HepG2 (cell line): Measurements from ENCODE around the gene CST3. TPM values are rescaled to one million over a fixed set of nuclear protein-coding genes. Genes with fewer than 3 reads are reported as not detected.

Source experiments
- CC2D1A ChIP-seq: sonication (generic); formaldehyde crosslinking; IDR thresholded peaks from 2 replicates; pipeline ENCODE4 v1.8.1; 2023; ENCODE audit warnings: mild to moderate bottlenecking, missing genetic modification reagents
- CENPT ChIP-seq: sonication (generic); formaldehyde crosslinking; IDR thresholded peaks from 2 replicates; pipeline ENCODE4 v1.8.0; 2022; ENCODE audit warnings: low read depth, mild to moderate bottlenecking, moderate library complexity, missing genetic modification reagents
- CERS6 ChIP-seq: sonication (generic); formaldehyde crosslinking; IDR thresholded peaks from 2 replicates; pipeline ENCODE4 v1.5.0; 2020; ENCODE audit warnings: missing genetic modification reagents
- CHD2 ChIP-seq: IDR thresholded peaks from 2 replicates; pipeline ENCODE4 v1.6.1; 2011; ENCODE audit warnings: low read depth, low read length, improper control_type of control experiment
- ELF3 ChIP-seq: IDR thresholded peaks from 2 replicates; pipeline ENCODE4 v1.6.1; 2016; ENCODE audit warnings: missing genetic modification reagents, missing compliant biosample characterization
- HDAC1 ChIP-seq: sonication (generic); formaldehyde crosslinking; IDR thresholded peaks from 2 replicates; pipeline ENCODE4 v1.5.1; 2020; ENCODE audit warnings: mild to moderate bottlenecking, missing genetic modification reagents
- HNRNPK ChIP-seq: fragments of 200-400 bp; formaldehyde crosslinking; IDR thresholded peaks from 2 replicates; pipeline ENCODE4 v1.6.1; 2018; ENCODE audit warnings: low read length, low read depth, moderate library complexity, mild to moderate bottlenecking; ENCODE audit not compliant: poor library complexity, severe bottlenecking
- KMT2A ChIP-seq: sonication (generic); formaldehyde crosslinking; IDR thresholded peaks from 2 replicates; pipeline ENCODE4 v1.4.0; 2020; ENCODE audit warnings: missing genetic modification reagents
- MED1 ChIP-seq: sonication (generic); formaldehyde crosslinking; IDR thresholded peaks from 2 replicates; pipeline ENCODE4 v1.4.0; 2020; ENCODE audit warnings: missing genetic modification reagents
- RXRA ChIP-seq: sonication (generic); formaldehyde crosslinking; IDR thresholded peaks from 2 replicates; pipeline ENCODE4 v1.5.1; 2020; ENCODE audit warnings: missing genetic modification reagents
- SAP130 ChIP-seq: IDR thresholded peaks from 2 replicates; pipeline ENCODE4 v1.6.1; 2016; ENCODE audit warnings: low read depth
- SMC3 ChIP-seq: IDR thresholded peaks from 2 replicates; pipeline ENCODE4 v1.6.1; 2011; ENCODE audit warnings: low read length, improper control_type of control experiment
- ZBTB20 ChIP-seq: sonication (generic); formaldehyde crosslinking; IDR thresholded peaks from 2 replicates; pipeline ENCODE4 v1.8.1; 2023; ENCODE audit warnings: missing genetic modification reagents, low read depth, mild to moderate bottlenecking, borderline replicate concordance
- ZC3H13 ChIP-seq: sonication (generic); formaldehyde crosslinking; IDR thresholded peaks from 2 replicates; pipeline ENCODE4 v1.8.1; 2023; ENCODE audit warnings: mild to moderate bottlenecking, missing genetic modification reagents, moderate library complexity
- ZNF235 ChIP-seq: sonication (generic); formaldehyde crosslinking; IDR thresholded peaks from 2 replicates; pipeline ENCODE4 v1.8.1; 2023; ENCODE audit warnings: mild to moderate bottlenecking, missing genetic modification reagents, borderline replicate concordance
- ZNF24 ChIP-seq: fragments of 450-650 bp; IDR thresholded peaks from 2 replicates; pipeline ENCODE4 v1.6.1; 2017; ENCODE audit warnings: antibody characterized with exemption, mild to moderate bottlenecking
- ZNF354B ChIP-seq: sonication (generic); formaldehyde crosslinking; IDR thresholded peaks from 2 replicates; pipeline ENCODE4 v1.8.0; 2022; ENCODE audit warnings: mild to moderate bottlenecking, missing genetic modification reagents
- ZNF614 ChIP-seq: IDR thresholded peaks from 2 replicates; pipeline ENCODE4 v1.6.1; 2018; ENCODE audit warnings: missing biosample characterization, missing genetic modification reagents, inconsistent platforms, borderline replicate concordance
- ZNF709 ChIP-seq: sonication (generic); formaldehyde crosslinking; IDR thresholded peaks from 2 replicates; pipeline ENCODE4 v1.5.0; 2020; ENCODE audit warnings: mild to moderate bottlenecking, missing genetic modification reagents
- ZSCAN29 ChIP-seq: sonication (generic); formaldehyde crosslinking; conservative IDR thresholded peaks from 2 replicates; pipeline ENCODE4 v1.4.0; 2020; ENCODE audit warnings: mild to moderate bottlenecking, missing genetic modification reagents
- polyA plus RNA-seq, 8 experiments: library from polyadenylated mRNA; depleted of rRNA in 3 of 8; stranded (reverse) in 7 of 8; unstranded in 1 of 8; fragments of >200 nt; fragmentation: Illumina TruSeq in 4 of 8; extraction: Trizol in 4 of 8; gene quantifications; 2 replicates each; pipeline versions ENCODE4 v1.2.1 to v1.2.3, GENCODE V29; 2011 to 2016; ENCODE audit warnings: low read depth in 4 of 8, missing spikeins in 1 of 8, mixed read lengths in 1 of 8; ENCODE audit not compliant: insufficient read depth in 1 of 8
- total RNA-seq, 5 experiments: library from RNA; depleted of rRNA; stranded (reverse); fragments of >200 nt; fragmentation: Illumina TruSeq; extraction: Trizol; gene quantifications; 2 replicates each; pipeline ENCODE4 v1.2.3, GENCODE V29; 2016; ENCODE audit warnings: low read depth in 1 of 5
- TF ChIP-seq, protein P1 (sequence below): sonication (generic); formaldehyde crosslinking; IDR thresholded peaks from 2 replicates; pipeline ENCODE4 v1.5.1; 2020; ENCODE audit warnings: mild to moderate bottlenecking, missing genetic modification reagents, moderate library complexity
- TF ChIP-seq, protein P2 (sequence below): sonication (generic); formaldehyde crosslinking; IDR thresholded peaks from 2 replicates; pipeline ENCODE4 v1.8.1; 2022; ENCODE audit warnings: low read depth, mild to moderate bottlenecking, missing genetic modification reagents
- TF ChIP-seq, protein P3 (sequence below): IDR thresholded peaks from 2 replicates; pipeline ENCODE4 v1.6.1; 2012; ENCODE audit warnings: inconsistent platforms
- TF ChIP-seq, protein P4 (sequence below): sonication (generic); formaldehyde crosslinking; IDR thresholded peaks from 2 replicates; pipeline ENCODE4 v1.4.0; 2020; ENCODE audit warnings: low read depth, mild to moderate bottlenecking, missing genetic modification reagents

Gene CST3
- total and polyA plus RNA-seq, 2 of the 13 experiments (the other 11 are each of a cell fraction or from before 2014, with no cell fraction given), result 690 to 1,005 TPM

- TF ChIP-seq CERS6, result no peak
- TF ChIP-seq ELF3 (CRISPR knock-in tag), result no peak
- no peak for TF ChIP-seq ZNF235 (CRISPR knock-in tag)
- TF ChIP-seq ZNF614 (CRISPR knock-in tag), result no peak
- no peak for TF ChIP-seq CHD2
- TF ChIP-seq, protein P1, sequence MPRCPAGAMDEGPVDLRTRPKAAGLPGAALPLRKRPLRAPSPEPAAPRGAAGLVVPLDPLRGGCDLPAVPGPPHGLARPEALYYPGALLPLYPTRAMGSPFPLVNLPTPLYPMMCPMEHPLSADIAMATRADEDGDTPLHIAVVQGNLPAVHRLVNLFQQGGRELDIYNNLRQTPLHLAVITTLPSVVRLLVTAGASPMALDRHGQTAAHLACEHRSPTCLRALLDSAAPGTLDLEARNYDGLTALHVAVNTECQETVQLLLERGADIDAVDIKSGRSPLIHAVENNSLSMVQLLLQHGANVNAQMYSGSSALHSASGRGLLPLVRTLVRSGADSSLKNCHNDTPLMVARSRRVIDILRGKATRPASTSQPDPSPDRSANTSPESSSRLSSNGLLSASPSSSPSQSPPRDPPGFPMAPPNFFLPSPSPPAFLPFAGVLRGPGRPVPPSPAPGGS (CRISPR knock-in tag), result 0 out of 2 replicates have a peak, but pooled peaks have one; percentile 16
- TF ChIP-seq ZNF354B (CRISPR knock-in tag), result peak; percentile 78; the same call in 1 of the 2 replicates
- TF ChIP-seq, protein P2, sequence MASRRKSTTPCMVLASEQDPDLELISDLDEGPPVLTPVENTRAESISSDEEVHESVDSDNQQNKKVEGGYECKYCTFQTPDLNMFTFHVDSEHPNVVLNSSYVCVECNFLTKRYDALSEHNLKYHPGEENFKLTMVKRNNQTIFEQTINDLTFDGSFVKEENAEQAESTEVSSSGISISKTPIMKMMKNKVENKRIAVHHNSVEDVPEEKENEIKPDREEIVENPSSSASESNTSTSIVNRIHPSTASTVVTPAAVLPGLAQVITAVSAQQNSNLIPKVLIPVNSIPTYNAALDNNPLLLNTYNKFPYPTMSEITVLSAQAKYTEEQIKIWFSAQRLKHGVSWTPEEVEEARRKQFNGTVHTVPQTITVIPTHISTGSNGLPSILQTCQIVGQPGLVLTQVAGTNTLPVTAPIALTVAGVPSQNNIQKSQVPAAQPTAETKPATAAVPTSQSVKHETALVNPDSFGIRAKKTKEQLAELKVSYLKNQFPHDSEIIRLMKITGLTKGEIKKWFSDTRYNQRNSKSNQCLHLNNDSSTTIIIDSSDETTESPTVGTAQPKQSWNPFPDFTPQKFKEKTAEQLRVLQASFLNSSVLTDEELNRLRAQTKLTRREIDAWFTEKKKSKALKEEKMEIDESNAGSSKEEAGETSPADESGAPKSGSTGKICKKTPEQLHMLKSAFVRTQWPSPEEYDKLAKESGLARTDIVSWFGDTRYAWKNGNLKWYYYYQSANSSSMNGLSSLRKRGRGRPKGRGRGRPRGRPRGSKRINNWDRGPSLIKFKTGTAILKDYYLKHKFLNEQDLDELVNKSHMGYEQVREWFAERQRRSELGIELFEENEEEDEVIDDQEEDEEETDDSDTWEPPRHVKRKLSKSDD (CRISPR knock-in tag), result no peak
- TF ChIP-seq HDAC1 (CRISPR knock-in tag), result peak; percentile 64; the same call in 1 of the 2 replicates
- TF ChIP-seq MED1 (CRISPR knock-in tag), result peak; percentile 31; the same call in 1 of the 2 replicates
- TF ChIP-seq ZNF709 (CRISPR knock-in tag), result 0 out of 2 replicates have a peak, but pooled peaks have one; percentile 63
- no peak for TF ChIP-seq ZSCAN29 (CRISPR knock-in tag)
- TF ChIP-seq HNRNPK, result no peak
- TF ChIP-seq CC2D1A, result peak; percentile 69; the same call in 1 of the 2 replicates
- TF ChIP-seq SAP130, result peak; percentile 46; the same call in 1 of the 2 replicates
- TF ChIP-seq, protein P3, sequence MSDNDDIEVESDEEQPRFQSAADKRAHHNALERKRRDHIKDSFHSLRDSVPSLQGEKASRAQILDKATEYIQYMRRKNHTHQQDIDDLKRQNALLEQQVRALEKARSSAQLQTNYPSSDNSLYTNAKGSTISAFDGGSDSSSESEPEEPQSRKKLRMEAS, result peak; percentile 50
- TF ChIP-seq CENPT (CRISPR knock-in tag), result no peak
- TF ChIP-seq, protein P4, sequence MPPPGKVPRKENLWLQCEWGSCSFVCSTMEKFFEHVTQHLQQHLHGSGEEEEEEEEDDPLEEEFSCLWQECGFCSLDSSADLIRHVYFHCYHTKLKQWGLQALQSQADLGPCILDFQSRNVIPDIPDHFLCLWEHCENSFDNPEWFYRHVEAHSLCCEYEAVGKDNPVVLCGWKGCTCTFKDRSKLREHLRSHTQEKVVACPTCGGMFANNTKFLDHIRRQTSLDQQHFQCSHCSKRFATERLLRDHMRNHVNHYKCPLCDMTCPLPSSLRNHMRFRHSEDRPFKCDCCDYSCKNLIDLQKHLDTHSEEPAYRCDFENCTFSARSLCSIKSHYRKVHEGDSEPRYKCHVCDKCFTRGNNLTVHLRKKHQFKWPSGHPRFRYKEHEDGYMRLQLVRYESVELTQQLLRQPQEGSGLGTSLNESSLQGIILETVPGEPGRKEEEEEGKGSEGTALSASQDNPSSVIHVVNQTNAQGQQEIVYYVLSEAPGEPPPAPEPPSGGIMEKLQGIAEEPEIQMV, result no peak
- peak; percentile 19; the same call in 1 of the 2 replicates for TF ChIP-seq ZBTB20 (CRISPR knock-in tag)
- peak; percentile 84; the same call in 1 of the 2 replicates for TF ChIP-seq ZC3H13
- TF ChIP-seq KMT2A, result peak; percentile 4; the same call in 1 of the 2 replicates
- no peak for TF ChIP-seq SMC3
- TF ChIP-seq ZNF24, result no peak
- peak; percentile 39 for TF ChIP-seq RXRA
These were observed 1.4 kb downstream of the CST3 start (continued) for GRCh38 chr20:23636182-23636907.
